Cerebellar nuclear complex (tissue), 1 donor: ENCODE measurements around the gene FEM1B.
"Not testable (repeated sequence)": the region's sequence is repeated elsewhere in the genome, so short reads cannot be mapped to it uniquely, and the experiment has no call there.

Experiments used
- DNase-seq, 2 experiments: peaks; one replicate each; lab custom pipeline; 2025; lab: John Stamatoyannopoulos, UW

FEM1B gene

GRCh38 chr15:68277603-68278344, at the start of gene FEM1B:
TSS of gene FEM1B (plus strand) at chr15:68277745. CDS start at chr15:68278418, 673 bp downstream.
- DNase-seq = peak; percentile 21 to 64

DNA sequence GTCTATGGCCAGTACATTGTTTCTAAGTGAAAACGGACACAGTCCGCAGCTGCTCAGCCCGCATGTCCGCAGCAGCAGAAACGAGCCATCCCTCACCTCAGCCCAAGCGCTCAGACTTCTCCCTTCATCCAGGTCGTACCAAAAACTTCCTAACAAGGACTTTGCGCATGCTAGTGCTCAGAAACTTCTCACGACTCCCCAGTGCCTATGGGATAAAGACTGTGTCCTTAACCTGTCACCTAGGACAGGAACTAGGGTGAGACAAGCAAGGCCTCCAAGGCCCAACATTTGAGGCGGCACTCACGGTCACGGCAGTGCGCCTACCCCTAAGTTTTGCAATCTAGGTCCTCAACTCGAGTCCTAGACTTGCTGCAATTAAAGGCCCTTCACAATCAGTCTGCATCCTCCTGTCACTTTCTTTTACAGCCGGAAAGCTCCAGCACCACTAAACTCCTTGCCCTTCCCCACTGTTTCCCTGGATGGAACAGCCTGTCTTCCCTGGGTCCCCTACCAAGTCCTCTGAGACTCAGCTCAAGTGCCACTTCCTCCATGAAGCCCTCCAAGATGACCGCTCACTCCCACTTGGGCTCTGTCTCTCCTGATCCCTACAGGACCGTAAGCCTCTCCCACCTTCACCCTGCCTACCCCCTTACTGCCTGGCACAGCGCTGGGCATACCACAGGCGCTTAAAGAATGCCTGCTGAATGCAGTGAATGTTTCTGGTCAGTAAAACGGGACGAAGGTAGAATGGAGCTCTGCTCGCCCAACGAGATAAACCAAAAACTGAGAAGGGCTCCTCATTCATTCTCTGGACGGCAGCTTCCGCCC, 49.2 kb upstream of the FEM1B start:
- no peak for DNase-seq

DNA sequence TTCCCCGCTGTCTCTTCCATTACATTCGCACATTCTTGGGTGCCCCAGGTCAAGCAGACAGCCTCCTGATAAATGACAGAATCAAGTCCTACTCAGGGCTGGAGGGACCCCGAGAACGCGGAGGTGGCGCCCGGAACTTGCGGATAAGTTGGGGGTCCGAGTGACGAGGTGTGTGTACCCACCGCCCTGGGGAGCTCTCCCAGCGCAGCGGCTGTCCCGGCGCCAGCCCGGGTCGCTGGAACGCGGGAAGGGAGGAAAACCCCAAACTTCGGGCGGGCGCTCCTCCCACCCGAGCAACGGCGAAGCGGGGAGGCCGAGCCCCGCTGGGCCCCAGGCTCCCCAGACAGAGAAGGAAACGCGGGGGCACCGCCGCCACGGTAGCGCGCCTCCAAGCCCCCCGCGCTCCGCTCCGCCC, 48.6 kb upstream of the FEM1B start:
- no peak for DNase-seq

DNA sequence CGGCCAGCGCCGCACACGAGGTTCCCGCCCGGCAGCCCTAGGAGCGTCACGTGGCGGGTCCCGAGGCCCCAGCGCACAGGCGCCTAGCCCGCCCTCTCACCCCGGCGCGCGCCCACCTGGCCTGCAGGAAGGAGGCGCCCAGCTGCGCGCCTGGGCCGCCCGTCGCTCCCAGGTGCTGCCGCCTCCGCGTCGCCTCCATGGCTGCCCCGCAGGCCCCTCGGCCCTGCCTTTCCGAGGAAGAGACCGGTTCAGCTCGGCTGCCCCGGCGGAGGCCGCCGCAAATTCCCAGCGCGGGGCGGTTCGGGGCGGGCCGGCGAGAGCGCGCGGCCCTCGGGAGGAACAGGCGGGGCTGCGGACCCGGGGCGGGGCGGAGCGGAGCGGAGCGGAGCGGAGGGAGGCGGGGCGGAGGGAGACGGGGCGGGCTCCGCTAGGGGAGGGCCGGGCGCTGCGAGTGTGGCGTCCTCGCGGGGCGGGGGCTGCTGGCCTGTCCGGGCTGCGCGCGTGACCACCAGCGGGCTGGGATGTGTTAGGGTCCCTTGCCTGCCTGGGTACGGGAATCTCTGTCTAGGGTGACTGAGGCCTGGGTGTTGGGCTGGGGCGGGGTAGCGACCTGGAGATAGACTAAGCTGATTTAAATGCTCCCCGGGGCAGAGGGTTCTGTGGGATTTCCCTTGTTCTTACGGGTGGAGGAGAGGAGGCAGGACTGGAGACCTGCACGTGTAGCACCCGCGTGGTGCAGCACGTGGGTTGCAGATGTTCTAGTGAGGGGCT, 48.0 kb upstream of the FEM1B start, which contains the start of gene CLN6:
CLN6 (minus strand) TSS at position 343 of the 771 bp plus-strand sequence; CDS start at position 199, 144 bp downstream.
- DNase-seq = peak in 1 of 2 experiments; percentile 49

GRCh38 chr15:68230157-68231100, 47.1 kb upstream of the FEM1B start:
- no peak for DNase-seq

DNA sequence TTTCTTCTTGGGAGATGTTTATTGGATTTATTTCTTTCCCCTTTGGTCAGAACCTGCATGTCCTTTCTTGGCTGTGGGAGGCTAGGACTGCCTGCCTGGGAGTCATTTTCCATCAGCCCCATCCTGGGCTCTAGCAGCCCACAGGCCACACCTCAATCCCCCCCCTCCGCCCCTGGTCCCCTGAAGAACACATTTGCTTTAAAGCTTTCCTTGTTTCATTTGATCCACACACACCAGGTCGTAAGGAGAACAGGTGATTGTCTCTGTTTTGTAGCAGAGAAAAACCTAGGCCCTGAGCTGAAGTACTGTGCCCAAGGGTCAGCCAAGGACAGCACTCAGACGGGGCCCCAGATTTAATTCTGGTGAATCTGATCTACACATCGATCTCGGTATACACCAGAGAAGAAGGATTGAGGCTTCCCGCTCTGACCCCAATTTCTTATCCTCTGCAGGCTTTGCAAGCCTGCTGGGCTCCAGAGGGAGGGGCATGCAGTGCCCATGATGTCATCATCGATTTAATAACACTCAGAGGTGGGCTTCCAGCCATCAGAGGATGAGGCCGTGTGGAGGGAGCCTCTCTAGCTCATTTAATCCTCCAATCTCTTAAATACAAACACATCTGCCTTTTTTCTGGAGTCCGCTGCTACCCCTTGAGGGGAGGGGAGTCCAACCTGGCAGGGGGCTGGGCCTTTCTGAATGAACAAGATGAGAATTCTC, 46.3 kb upstream of the FEM1B start:
- DNase-seq = no peak

- no peak for DNase-seq
Measured at GRCh38 chr15:68232449-68232848, 45.1 kb upstream of the FEM1B start.

DNA sequence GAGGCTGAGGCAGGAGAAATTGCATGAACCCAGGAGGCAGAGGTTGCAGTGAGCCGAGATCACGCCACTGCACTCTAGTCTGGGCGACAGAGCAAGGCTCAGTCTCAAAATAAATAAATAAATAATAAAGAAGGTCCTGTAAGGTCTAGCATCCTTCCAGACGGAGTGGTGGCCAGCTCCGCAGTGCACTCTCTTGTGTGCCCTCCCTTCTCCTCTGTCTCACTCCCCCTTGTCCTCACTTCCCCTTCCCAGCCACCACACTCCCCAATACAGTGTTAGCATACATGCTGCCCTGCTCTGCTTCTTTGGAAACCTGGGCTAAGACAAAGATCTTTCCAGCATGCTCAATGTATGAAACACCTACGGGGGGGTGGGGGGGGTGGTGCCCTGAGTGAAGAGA, 44.6 kb upstream of the FEM1B start:
- no peak for DNase-seq

GRCh38 chr15:68234060-68234459, 43.5 kb upstream of the FEM1B start:
- DNase-seq = no peak

DNA sequence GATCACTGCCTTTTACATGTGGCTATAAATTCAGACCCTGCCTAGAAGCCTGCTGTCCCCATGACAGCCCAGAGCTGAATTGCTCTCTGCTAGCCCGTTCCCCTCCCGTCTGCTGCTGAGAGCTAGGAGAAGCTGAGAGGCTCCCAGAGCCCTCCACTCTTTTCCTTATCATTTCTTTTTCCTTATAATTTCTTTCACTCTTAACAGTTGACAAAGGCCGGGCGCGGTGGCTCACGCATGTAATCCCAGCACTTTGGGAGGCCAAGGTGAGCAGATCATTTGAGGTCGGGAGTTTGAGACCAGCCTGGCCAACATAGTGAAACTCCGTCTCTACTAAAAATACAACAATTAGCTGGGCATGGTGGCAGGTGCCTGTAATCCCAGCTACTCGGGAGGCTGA, 43.0 kb upstream of the FEM1B start:
- not testable (repeated sequence) for DNase-seq

- no peak for DNase-seq
Measured at GRCh38 chr15:68235022-68235421, 42.5 kb upstream of the FEM1B start.

- no peak for DNase-seq
Measured at GRCh38 chr15:68239025-68239424, 38.5 kb upstream of the FEM1B start.

- no peak for DNase-seq
Measured at GRCh38 chr15:68241088-68241935, 36.2 kb upstream of the FEM1B start.

- DNase-seq = no peak
Measured at GRCh38 chr15:68244235-68244634, 33.3 kb upstream of the FEM1B start.

DNA sequence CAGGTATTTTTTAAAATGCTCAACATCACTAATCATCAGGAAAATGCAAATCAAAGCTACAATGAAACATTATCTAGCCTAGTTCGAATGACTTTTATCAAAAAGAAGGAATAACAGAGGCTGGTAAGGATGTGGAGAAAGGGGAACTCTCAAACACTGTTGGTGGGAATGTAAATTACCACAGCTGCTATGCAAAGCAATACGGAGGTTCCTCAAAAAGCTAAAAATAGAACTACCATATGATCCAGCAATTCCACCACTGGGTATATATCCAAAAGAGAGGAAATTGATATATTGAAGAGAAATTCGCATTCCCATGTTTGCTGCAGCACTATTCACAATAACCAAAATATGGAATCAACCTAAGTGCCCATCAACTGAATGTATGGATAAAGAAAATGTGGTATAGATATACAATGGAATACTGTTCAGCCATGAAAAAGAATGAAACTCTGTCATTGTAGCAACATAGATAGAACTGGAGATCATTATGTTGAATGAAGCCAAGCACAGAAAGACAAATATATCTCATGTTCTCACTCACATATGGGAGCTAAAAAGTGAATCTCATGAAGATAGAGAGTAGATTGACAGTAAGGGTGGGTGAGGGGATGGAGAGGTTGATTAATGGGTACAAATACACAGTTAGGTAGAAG, 28.4 kb upstream of the FEM1B start:
- no peak for DNase-seq

GRCh38 chr15:68252925-68253534, 24.5 kb upstream of the FEM1B start:
- DNase-seq = peak in 1 of 2 experiments; percentile 17

DNA sequence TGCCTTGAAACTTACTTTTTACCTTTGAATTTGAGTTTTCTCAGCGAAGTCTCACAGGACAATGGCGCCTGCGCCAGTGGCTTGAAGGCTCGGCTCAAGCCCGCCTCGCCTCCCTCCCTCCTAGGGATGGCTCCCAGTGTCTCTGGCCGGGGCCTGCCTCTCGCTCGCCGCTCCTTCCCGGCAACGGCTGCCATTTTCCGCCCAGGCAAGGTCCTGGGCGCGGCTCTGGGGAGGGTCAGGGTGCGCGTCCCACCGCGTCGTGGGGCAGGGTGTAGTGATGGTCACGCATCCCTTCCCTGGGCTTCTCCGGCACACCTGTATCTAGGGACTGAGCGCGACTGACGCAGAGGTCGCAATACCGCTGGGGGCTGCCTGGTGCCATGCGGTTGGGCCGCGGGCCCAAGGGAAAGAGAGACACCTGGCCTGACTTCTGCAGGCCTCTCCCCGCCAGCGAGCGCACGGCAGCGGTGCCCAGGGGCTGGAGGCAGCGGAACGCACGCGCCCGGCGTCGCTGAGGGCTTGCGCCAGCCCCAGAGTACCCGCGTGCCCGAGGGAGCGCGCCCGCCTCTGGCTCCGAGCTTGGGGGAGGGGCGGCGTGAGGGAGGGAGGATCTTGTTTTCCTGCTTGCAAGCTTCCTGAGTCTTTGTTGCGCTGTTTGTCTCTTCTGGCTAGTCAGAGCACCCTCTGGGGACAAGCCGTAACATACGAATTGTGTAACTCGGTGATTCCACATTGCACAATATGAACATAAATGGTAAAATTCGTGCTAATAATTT, 20.7 kb upstream of the FEM1B start:
- DNase-seq = peak in 1 of 2 experiments; percentile 71

DNA sequence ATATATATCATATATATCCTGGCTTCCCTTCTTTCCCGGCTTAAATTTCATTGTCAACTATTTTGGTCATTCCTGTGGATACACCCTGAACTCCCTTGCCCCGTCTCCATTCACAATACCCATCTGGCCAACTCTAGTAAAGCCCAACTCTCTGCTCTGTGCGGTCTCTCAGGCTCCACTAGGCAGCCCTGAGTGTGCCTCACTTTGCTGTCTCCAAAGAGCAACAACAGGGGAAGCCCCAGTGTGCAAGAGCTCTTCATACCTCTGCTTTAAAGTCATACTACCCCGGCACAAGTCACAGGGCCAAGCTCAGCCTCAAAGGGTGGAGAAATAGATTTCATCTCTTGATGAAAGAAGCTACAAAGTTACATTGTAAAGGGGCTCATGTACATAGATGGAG, 18.9 kb upstream of the FEM1B start:
- DNase-seq = no peak
